ENCODE results near the gene KRT38. TPM values are rescaled to one million over a fixed set of nuclear protein-coding genes. Genes with fewer than 3 reads are reported as not detected.

KRT38 gene
- total and polyA plus RNA-seq, 2 of the 8 experiments (the other 6 are each of a cell fraction or from before 2014, with no cell fraction given): not detected

DNA sequence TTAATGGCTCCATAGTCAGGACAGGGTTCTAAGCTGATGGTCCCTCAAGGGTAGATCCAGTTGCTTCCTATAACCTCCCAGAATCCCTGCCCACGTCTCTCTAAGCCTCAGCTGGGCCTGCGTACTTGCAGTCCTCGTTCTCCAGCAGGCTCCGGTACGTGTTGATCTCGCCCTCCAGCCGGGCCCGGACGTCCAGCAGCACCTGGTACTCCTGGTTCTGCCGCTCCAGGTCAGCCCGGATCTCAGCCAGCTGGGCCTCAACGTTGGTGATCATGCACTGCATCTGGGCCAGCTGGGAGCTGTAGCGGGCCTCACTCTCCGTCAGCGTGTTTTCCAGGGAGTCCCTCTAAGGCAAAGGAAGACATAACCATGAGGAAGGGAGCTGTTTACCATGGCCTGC lies 21.9 kb upstream of the KRT38 start (continued):
- TF ChIP-seq, protein P1, sequence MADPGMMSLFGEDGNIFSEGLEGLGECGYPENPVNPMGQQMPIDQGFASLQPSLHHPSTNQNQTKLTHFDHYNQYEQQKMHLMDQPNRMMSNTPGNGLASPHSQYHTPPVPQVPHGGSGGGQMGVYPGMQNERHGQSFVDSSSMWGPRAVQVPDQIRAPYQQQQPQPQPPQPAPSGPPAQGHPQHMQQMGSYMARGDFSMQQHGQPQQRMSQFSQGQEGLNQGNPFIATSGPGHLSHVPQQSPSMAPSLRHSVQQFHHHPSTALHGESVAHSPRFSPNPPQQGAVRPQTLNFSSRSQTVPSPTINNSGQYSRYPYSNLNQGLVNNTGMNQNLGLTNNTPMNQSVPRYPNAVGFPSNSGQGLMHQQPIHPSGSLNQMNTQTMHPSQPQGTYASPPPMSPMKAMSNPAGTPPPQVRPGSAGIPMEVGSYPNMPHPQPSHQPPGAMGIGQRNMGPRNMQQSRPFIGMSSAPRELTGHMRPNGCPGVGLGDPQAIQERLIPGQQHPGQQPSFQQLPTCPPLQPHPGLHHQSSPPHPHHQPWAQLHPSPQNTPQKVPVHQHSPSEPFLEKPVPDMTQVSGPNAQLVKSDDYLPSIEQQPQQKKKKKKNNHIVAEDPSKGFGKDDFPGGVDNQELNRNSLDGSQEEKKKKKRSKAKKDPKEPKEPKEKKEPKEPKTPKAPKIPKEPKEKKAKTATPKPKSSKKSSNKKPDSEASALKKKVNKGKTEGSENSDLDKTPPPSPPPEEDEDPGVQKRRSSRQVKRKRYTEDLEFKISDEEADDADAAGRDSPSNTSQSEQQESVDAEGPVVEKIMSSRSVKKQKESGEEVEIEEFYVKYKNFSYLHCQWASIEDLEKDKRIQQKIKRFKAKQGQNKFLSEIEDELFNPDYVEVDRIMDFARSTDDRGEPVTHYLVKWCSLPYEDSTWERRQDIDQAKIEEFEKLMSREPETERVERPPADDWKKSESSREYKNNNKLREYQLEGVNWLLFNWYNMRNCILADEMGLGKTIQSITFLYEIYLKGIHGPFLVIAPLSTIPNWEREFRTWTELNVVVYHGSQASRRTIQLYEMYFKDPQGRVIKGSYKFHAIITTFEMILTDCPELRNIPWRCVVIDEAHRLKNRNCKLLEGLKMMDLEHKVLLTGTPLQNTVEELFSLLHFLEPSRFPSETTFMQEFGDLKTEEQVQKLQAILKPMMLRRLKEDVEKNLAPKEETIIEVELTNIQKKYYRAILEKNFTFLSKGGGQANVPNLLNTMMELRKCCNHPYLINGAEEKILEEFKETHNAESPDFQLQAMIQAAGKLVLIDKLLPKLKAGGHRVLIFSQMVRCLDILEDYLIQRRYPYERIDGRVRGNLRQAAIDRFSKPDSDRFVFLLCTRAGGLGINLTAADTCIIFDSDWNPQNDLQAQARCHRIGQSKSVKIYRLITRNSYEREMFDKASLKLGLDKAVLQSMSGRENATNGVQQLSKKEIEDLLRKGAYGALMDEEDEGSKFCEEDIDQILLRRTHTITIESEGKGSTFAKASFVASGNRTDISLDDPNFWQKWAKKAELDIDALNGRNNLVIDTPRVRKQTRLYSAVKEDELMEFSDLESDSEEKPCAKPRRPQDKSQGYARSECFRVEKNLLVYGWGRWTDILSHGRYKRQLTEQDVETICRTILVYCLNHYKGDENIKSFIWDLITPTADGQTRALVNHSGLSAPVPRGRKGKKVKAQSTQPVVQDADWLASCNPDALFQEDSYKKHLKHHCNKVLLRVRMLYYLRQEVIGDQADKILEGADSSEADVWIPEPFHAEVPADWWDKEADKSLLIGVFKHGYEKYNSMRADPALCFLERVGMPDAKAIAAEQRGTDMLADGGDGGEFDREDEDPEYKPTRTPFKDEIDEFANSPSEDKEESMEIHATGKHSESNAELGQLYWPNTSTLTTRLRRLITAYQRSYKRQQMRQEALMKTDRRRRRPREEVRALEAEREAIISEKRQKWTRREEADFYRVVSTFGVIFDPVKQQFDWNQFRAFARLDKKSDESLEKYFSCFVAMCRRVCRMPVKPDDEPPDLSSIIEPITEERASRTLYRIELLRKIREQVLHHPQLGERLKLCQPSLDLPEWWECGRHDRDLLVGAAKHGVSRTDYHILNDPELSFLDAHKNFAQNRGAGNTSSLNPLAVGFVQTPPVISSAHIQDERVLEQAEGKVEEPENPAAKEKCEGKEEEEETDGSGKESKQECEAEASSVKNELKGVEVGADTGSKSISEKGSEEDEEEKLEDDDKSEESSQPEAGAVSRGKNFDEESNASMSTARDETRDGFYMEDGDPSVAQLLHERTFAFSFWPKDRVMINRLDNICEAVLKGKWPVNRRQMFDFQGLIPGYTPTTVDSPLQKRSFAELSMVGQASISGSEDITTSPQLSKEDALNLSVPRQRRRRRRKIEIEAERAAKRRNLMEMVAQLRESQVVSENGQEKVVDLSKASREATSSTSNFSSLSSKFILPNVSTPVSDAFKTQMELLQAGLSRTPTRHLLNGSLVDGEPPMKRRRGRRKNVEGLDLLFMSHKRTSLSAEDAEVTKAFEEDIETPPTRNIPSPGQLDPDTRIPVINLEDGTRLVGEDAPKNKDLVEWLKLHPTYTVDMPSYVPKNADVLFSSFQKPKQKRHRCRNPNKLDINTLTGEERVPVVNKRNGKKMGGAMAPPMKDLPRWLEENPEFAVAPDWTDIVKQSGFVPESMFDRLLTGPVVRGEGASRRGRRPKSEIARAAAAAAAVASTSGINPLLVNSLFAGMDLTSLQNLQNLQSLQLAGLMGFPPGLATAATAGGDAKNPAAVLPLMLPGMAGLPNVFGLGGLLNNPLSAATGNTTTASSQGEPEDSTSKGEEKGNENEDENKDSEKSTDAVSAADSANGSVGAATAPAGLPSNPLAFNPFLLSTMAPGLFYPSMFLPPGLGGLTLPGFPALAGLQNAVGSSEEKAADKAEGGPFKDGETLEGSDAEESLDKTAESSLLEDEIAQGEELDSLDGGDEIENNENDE (IDR thresholded peaks at IDR 0.05; ENCODE audit: insufficient replicate concordance, low read length): no peak
- TF ChIP-seq SP4 (IDR thresholded peaks at IDR 0.05; ENCODE audit: low read length): no peak
- no peak for TF ChIP-seq RNF2 (IDR thresholded peaks at IDR 0.05; ENCODE audit: borderline replicate concordance, low read depth, low read length, missing control alignments, poor library complexity, severe bottlenecking)
- TF ChIP-seq CBX5 (IDR thresholded peaks at IDR 0.05; ENCODE audit: low read depth, low read length): no peak
- no peak for TF ChIP-seq CHD2 (IDR thresholded peaks at IDR 0.05; ENCODE audit: low read length)
- TF ChIP-seq SP1 (IDR thresholded peaks at IDR 0.05; ENCODE audit: low read depth, low read length): no peak
- no peak for TF ChIP-seq YY1 (IDR thresholded peaks at IDR 0.05; ENCODE audit: low read depth, low read length)

Data from H1 (cell line).